GM12891 (cell line): ENCODE measurements around the gene RNPEP.

Experiments used
- DNase-seq: peaks from one replicate; pipeline ENCODE4 v3.0.0; 2011; ENCODE audit warnings: low spot score; ENCODE audit not compliant: insufficient read length
- FAIRE-seq: peaks from 2 replicates; lab custom pipeline; 2011; peaks lifted over from hg19 to GRCh38; lab: Jason Lieb, UNC
- PAX5 ChIP-seq: IDR thresholded peaks from 2 replicates; pipeline ENCODE4 v1.6.1; 2011; ENCODE audit warnings: low read length, moderate library complexity, mild to moderate bottlenecking; ENCODE audit not compliant: insufficient read depth, severe bottlenecking
- POLR2A ChIP-seq: IDR thresholded peaks from 2 replicates; pipeline ENCODE4 v1.6.1; 2011; ENCODE audit warnings: low read depth, low read length, control low read depth
- POLR2AphosphoS5 ChIP-seq: IDR thresholded peaks from 2 replicates; pipeline ENCODE4 v1.6.1; 2011; ENCODE audit warnings: low read depth, low read length, control low read depth
- POU2F2 ChIP-seq: IDR thresholded peaks from 2 replicates; pipeline ENCODE4 v1.6.1; 2011; ENCODE audit warnings: low read depth, mild to moderate bottlenecking, control low read depth, low read length, moderate library complexity
- SPI1 ChIP-seq: IDR thresholded peaks from 2 replicates; pipeline ENCODE4 v1.6.1; 2011; ENCODE audit warnings: low read depth, low read length, control low read depth
- TAF1 ChIP-seq: IDR thresholded peaks from 2 replicates; pipeline ENCODE4 v1.6.1; 2011; ENCODE audit warnings: low read depth, low read length, control low read depth

Gene RNPEP

DNA sequence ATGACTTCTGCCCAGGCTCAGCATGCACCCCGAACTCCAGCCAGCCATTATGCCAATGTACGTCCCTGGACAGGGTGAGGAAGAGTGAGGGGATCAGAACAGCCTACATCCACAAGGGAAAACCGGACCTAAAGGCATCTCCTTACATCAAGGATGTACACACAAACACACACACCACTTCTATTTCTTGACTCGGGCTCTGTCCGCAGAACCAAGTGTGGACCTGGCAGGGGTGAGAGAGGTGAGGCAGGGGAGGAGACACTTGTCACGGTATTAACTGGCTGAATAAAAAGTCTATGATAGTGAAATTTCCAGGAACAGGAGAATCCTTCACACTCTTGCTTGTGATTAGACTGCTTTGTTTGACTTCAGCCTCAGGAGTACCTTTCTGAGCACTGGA lies 38.4 kb upstream of the RNPEP start:
- no peak for FAIRE-seq
- TF ChIP-seq POLR2AphosphoS5, result no peak
- no peak for TF ChIP-seq PAX5
- no peak for TF ChIP-seq SPI1
- no peak for TF ChIP-seq POU2F2
- TF ChIP-seq POLR2A, result no peak
- no peak for TF ChIP-seq TAF1
- DNase-seq, result no peak

DNA sequence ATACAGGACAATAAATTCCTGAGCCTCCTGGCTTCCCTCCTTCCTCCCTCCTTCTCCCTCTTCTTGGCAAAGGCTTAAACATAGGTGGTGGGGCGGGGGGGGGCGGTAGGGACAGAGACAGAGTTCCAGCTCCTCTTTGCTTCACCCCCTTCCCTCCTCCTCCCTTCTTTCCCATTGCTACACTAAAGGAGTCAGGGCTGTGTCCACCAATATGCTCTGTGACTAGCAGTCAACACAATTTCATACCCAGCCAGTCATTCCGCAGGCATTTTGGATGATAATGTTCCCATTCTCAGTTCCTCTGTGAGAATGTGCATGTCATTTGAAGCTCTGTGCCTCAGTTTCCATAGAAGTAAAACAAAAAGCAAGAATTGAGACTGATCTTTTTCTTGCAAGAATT lies 37.8 kb upstream of the RNPEP start:
- no peak for TF ChIP-seq POLR2A
- TF ChIP-seq POU2F2, result no peak
- no peak for TF ChIP-seq SPI1
- TF ChIP-seq POLR2AphosphoS5, result no peak
- no peak for TF ChIP-seq PAX5
- no peak for TF ChIP-seq TAF1
- DNase-seq (no peak), FAIRE-seq (no peak)

GRCh38 chr1:201945157-201945556 lies 37.3 kb upstream of the RNPEP start:
- no peak for TF ChIP-seq POU2F2
- TF ChIP-seq POLR2AphosphoS5, result no peak
- no peak for TF ChIP-seq TAF1
- TF ChIP-seq SPI1, result no peak
- TF ChIP-seq POLR2A, result no peak
- TF ChIP-seq PAX5, result no peak
- FAIRE-seq (no peak), DNase-seq (no peak)

DNA sequence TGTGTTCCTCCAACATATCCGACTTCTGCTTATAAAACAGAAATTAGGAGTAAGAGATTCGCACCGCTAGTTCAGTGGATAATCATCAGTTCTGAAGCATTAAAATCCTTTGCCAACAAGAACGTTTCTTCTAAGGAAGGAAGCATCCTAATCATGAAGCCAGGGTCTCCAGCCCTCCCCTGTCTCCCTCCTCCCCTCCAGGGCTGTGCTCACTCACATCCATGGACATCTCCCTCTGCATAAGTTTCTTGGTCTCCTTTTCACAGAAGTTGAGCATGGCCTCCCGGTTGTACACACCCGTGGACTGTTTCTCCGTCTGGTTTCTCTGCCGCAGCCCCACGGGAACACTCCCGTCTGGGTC lies 36.6 kb upstream of the RNPEP start:
- FAIRE-seq, result no peak
- no peak for TF ChIP-seq POLR2A
- TF ChIP-seq PAX5, result no peak
- no peak for TF ChIP-seq TAF1
- no peak for TF ChIP-seq SPI1
- no peak for TF ChIP-seq POU2F2
- TF ChIP-seq POLR2AphosphoS5, result no peak
- DNase-seq, result no peak

DNA sequence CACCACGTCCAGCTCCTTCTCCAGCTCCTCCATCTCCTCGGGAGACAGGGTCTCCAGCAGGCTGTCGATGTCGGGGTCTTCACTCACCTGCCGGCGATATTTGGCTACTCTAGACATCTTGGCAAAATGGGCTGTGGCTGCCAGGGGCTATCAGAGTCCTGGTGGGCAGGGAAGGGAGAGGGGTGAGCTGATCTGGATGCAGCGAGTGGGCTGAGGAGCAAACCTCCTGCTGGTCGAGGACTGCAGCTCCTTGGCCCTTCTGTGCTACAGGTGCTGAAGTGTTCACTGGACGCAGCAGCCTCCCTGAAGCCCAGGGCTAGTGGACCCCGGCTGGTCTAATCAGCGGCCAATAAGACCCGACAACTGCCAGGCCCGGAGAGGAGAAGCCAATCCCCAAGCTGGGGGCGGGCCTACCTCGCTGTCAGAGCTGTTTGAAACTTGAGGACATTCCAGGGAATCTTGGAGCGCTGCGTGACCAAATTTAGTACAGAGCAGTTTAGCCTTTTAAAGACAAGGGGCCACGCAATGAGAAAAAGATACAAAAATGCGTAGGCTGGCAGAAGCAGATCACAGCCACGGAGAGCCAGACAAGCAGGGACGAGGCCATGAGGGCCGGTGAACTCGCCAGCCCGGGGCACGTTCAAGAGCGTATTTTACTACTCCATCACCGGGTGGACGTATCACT lies 36.1 kb upstream of the RNPEP start, which contains the start of gene LMOD1:
Gene LMOD1 (minus strand): TSS at position 325 of the 685 bp plus-strand sequence. CDS start 208 bp downstream, at position 117.
- DNase-seq (no peak), FAIRE-seq (no peak)
- TF ChIP-seq TAF1 (no peak), SPI1 (no peak), PAX5 (no peak), POLR2A (no peak), POLR2AphosphoS5 (no peak), POU2F2 (no peak)

GRCh38 chr1:201947697-201948008 lies 34.8 kb upstream of the RNPEP start:
- no peak for FAIRE-seq
- DNase-seq, result no peak
- TF ChIP-seq PAX5 (no peak), POLR2A (no peak), POU2F2 (no peak), TAF1 (no peak), POLR2AphosphoS5 (no peak), SPI1 (no peak)

- TF ChIP-seq POLR2A (no peak), POLR2AphosphoS5 (no peak), POU2F2 (no peak), PAX5 (no peak), TAF1 (no peak), SPI1 (no peak)
- DNase-seq (no peak), FAIRE-seq (no peak)
Observed at GRCh38 chr1:201949491-201949890, 33.0 kb upstream of the RNPEP start.

DNA sequence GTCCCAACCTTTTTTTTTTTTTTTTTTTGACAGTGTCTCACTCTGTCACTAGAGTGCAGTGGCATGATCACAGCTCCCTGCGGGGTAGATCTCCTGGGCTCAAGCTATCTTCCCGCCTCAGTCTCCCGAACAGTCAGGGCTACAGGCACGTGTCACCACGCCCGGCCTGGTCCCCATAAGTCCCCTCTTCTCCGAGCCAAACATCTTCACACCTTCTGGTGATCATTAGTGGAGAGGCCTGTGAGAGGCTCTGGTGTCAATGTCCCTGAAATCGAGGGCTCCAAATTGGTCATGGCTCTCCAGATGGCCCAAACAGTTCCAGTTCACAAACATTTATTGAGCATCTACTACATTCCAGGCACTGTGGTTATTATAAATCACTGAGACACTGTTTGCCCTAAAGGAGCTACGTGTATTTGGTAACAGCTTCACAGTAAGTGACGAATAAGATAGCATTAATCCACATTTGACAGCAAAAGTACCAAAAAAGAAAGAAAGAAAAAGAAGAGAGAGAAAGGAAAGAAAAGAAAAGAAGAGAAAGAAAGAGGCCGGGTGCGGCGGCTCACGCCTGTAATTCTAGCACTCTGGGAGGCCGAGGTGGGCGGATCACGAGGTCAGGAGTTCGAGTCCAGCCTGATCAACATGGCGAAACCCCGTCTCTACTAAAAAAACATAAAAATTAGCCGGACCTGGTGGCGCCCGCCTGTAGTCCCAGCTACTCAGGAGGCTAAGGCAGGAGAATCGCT lies 28.0 kb upstream of the RNPEP start:
- FAIRE-seq, result no peak
- no peak for DNase-seq
- no peak for TF ChIP-seq TAF1
- TF ChIP-seq POU2F2, result no peak
- TF ChIP-seq POLR2A, result no peak
- TF ChIP-seq POLR2AphosphoS5, result no peak
- TF ChIP-seq SPI1, result no peak
- TF ChIP-seq PAX5, result no peak

DNA sequence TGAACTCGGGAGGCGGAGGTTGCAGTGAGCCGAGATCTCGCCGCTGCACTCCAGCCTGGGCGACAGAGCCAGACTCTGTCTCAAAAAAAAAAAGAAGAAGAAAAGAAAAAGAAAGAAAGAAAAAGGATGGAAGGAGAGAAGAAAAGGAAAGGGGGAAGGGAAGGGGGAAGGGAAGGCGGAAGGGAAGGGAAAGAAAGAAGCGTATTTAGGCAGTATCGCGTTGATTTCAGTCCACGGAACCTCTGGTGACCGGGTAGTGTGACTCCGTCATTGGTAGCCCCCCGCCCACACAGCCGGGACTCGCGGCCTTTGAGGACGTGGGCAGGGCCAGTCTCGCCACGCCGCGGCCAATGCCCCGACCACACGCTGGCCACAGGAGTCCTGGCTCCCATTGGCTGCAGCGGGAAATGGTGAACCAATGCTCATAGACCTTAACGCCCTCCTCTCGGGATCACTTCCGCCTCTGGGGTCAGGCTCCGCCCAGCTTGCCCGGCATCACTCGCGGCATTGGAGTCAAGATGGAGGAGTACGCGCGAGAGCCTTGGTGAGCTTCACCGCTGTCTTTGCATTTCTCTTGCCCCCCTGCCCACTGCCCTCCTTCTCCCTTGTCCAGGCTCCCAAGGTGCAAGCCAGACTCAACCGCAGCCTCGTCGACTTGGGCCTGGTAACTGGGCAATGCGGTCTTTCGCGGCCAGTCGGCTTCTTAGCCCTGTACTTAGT lies 27.3 kb upstream of the RNPEP start, which contains the start of gene TIMM17A:
Gene TIMM17A (plus strand): TSS at position 495 of the 720 bp plus-strand sequence. CDS start 24 bp downstream, at position 519.
- peak; percentile 100 for FAIRE-seq
- DNase-seq, result peak; percentile 86

More for the DNA sequence above, 27.3 kb upstream of the RNPEP start, which contains the start of gene TIMM17A:
- TF ChIP-seq SPI1, result peak; percentile 61; the same call in 1 of the 2 replicates
- peak; percentile 98 for TF ChIP-seq POLR2A
- no peak for TF ChIP-seq PAX5
- TF ChIP-seq POLR2AphosphoS5, result peak; percentile 99
- TF ChIP-seq POU2F2, result peak; percentile 92
- peak; percentile 91 for TF ChIP-seq TAF1
